ENCODE results near the gene NGLY1. TPM values are rescaled to one million over a fixed set of nuclear protein-coding genes. Genes with fewer than 3 reads are reported as not detected.
A peak's percentile ranks its signal among the peaks of the same experiment; 100 is the strongest.

Gene NGLY1
- total RNA-seq, 1 donor from 2014 or later: 18.3 TPM

GRCh38 chr3:25787689-25788088, 4.4 kb upstream of the NGLY1 start:
- DNase-seq (ENCODE audit: low read depth): no peak
- no peak overlapping the region for H3K4me3 ChIP-seq (ENCODE audit: low read depth, low read length)
- TF ChIP-seq CTCF (conservative IDR thresholded peaks at IDR 0.05; ENCODE audit: low read depth, low read length): no peak

- no peak for DNase-seq (ENCODE audit: low read depth)
- TF ChIP-seq CTCF (conservative IDR thresholded peaks at IDR 0.05; ENCODE audit: low read depth, low read length): no peak
- no peak overlapping the region for H3K4me3 ChIP-seq (ENCODE audit: low read depth, low read length)
Observed at GRCh38 chr3:25785826-25786225, 2.6 kb upstream of the NGLY1 start.

- no peak overlapping the region for H3K4me3 ChIP-seq (ENCODE audit: low read depth, low read length)
- DNase-seq (ENCODE audit: low read depth): no peak
- TF ChIP-seq CTCF (conservative IDR thresholded peaks at IDR 0.05; ENCODE audit: low read depth, low read length): no peak
Observed at GRCh38 chr3:25784971-25785370, 1.7 kb upstream of the NGLY1 start.

- H3K4me3 ChIP-seq (ENCODE audit: low read depth, low read length): peak overlapping the region; percentile 66
- TF ChIP-seq CTCF (conservative IDR thresholded peaks at IDR 0.05; ENCODE audit: low read depth, low read length): no peak
- no peak for DNase-seq (ENCODE audit: low read depth)
Observed at GRCh38 chr3:25783661-25784512, 644 bp upstream of the NGLY1 start.

GRCh38 chr3:25782636-25782937, 656 bp downstream of the NGLY1 start:
- no peak for DNase-seq (ENCODE audit: low read depth)
- peak overlapping the region; percentile 85 for H3K4me3 ChIP-seq (ENCODE audit: low read depth, low read length)
- TF ChIP-seq CTCF (conservative IDR thresholded peaks at IDR 0.05; ENCODE audit: low read depth, low read length): no peak

- peak overlapping the region; percentile 85 for H3K4me3 ChIP-seq (ENCODE audit: low read depth, low read length)
Observed at GRCh38 chr3:25781758-25782594, 1.3 kb downstream of the NGLY1 start.

More at GRCh38 chr3:25781758-25782594, 1.3 kb downstream of the NGLY1 start:
- TF ChIP-seq CTCF (conservative IDR thresholded peaks at IDR 0.05; ENCODE audit: low read depth, low read length): no peak
- no peak for DNase-seq (ENCODE audit: low read depth)

Data from epithelial cell of proximal tubule (primary cell).